ENCODE results near the gene OTOG.

The OTOG gene

GRCh38 chr11:17531071-17531600 lies 15.9 kb upstream of the OTOG start:
- TF ChIP-seq, protein P1, sequence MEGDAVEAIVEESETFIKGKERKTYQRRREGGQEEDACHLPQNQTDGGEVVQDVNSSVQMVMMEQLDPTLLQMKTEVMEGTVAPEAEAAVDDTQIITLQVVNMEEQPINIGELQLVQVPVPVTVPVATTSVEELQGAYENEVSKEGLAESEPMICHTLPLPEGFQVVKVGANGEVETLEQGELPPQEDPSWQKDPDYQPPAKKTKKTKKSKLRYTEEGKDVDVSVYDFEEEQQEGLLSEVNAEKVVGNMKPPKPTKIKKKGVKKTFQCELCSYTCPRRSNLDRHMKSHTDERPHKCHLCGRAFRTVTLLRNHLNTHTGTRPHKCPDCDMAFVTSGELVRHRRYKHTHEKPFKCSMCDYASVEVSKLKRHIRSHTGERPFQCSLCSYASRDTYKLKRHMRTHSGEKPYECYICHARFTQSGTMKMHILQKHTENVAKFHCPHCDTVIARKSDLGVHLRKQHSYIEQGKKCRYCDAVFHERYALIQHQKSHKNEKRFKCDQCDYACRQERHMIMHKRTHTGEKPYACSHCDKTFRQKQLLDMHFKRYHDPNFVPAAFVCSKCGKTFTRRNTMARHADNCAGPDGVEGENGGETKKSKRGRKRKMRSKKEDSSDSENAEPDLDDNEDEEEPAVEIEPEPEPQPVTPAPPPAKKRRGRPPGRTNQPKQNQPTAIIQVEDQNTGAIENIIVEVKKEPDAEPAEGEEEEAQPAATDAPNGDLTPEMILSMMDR (IDR thresholded peaks at IDR 0.05; ENCODE audit: low read depth, low read length, missing control alignments), result no peak
- no peak for DNase-seq (ENCODE audit: low read depth)
- H3K4me3 ChIP-seq (ENCODE audit: low read depth, low read length), result no peak overlapping the region

- no peak overlapping the region for H3K4me3 ChIP-seq (ENCODE audit: low read depth, low read length)
- TF ChIP-seq, protein P1 (IDR thresholded peaks at IDR 0.05; ENCODE audit: low read depth, low read length, missing control alignments), result no peak
- no peak for DNase-seq (ENCODE audit: low read depth)
These were observed 15.4 kb upstream of the OTOG start for GRCh38 chr11:17531636-17532113.

- no peak for DNase-seq (ENCODE audit: low read depth)
These were observed 14.3 kb upstream of the OTOG start for GRCh38 chr11:17532784-17533183.

DNA sequence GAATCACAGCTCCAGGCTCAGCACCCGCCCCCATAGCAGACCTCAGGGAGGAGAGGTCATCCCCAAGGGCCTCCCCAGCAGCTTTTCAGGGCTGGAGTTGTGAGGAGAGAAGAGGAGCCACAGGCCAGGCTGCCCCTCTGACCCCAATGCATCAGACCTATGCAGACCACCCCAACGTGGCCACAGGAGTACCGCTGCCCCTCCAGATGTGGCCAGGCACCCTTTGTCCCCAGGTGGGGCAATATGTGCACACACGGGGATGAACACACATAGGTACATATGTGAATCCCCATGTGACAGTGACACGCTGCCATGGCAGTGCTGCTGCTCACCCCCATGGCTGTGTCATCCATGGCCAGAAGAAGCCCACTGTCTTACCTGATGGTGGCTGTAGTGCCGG lies 13.7 kb upstream of the OTOG start:
- H3K4me3 ChIP-seq (ENCODE audit: low read depth, low read length), result no peak overlapping the region
- DNase-seq (ENCODE audit: low read depth), result no peak
- TF ChIP-seq, protein P1 (IDR thresholded peaks at IDR 0.05; ENCODE audit: low read depth, low read length, missing control alignments), result no peak

More at GRCh38 chr11:17532784-17533183, 14.3 kb upstream of the OTOG start:
- no peak overlapping the region for H3K4me3 ChIP-seq (ENCODE audit: low read depth, low read length)
- TF ChIP-seq, protein P1 (IDR thresholded peaks at IDR 0.05; ENCODE audit: low read depth, low read length, missing control alignments), result no peak

DNA sequence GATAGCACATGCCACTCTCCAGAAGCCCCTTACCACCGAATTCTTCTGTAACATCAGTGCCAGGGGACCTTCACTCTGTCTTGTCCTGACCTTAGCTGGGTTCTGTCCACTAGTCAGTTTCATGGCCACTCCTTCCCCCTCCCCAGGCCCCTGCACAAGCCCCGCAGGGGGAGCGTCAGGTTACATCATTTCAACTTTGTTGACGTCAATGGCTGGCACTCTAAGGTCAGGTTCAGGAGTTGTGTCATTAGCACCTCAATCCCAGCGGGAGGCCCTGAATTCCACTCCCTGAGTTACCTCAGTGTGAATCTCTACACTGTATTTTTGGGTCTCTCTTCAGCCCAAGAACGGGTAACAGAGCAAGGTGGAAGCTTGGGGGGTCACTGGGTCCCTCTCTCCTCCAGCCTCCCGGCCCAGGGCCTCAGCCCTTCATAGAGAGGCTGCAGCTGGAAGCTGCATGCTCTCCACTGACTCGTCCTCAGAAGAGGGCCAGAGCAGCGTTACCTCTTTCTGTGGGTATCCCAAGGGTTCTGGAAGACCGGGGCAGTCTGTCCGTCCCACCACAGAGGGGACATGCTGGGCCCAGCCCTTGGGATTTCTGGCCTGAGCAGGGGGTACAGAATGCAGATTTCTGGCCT lies 13.2 kb upstream of the OTOG start:
- TF ChIP-seq, protein P1 (IDR thresholded peaks at IDR 0.05; ENCODE audit: low read depth, low read length, missing control alignments), result no peak
- no peak overlapping the region for H3K4me3 ChIP-seq (ENCODE audit: low read depth, low read length)
- no peak for DNase-seq (ENCODE audit: low read depth)

- TF ChIP-seq, protein P1 (IDR thresholded peaks at IDR 0.05; ENCODE audit: low read depth, low read length, missing control alignments), result no peak
- DNase-seq (ENCODE audit: low read depth), result no peak
- no peak overlapping the region for H3K4me3 ChIP-seq (ENCODE audit: low read depth, low read length)
These were observed 11.6 kb upstream of the OTOG start for GRCh38 chr11:17535488-17535887.

DNA sequence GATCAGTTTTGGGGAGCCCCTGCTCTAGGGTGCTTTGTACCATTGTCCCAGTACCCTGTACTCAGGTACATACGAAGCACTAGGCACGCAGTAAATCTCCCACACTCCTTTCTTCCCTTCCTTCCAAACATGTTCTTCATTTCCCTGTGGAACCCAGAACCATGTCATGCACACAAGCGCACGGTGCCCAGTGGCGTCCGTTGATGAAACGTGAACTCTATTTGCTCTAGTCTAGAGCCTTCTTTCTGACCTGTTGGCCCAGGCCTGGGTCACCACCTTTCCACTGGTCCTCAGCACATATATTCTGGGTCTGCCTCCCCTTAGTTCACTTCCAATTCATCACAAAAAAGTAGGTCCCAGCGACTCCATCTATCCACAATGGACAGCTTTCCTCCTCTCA lies 9.8 kb upstream of the OTOG start:
- H3K4me3 ChIP-seq (ENCODE audit: low read depth, low read length), result no peak overlapping the region
- TF ChIP-seq, protein P1 (IDR thresholded peaks at IDR 0.05; ENCODE audit: low read depth, low read length, missing control alignments), result no peak
- DNase-seq (ENCODE audit: low read depth), result no peak
